IPS-15b (cell line): Measurements from ENCODE around the gene FSTL5.
"Not testable (repeated sequence)": the region's sequence is repeated elsewhere in the genome, so short reads cannot be mapped to it uniquely, and the experiment has no call there.

ENCODE experiments used
- H3K27me3 ChIP-seq: one replicate; pipeline ENCODE4 v1.6.1; 2013; ENCODE audit warnings: low read length; ENCODE audit not compliant: control insufficient read depth, insufficient read depth
- H3K36me3 ChIP-seq: one replicate; pipeline ENCODE4 v1.6.1; 2013; ENCODE audit warnings: low read length; ENCODE audit not compliant: control insufficient read depth, insufficient read depth
- H3K4me1 ChIP-seq: one replicate; pipeline ENCODE4 v1.6.1; 2013; ENCODE audit warnings: mild to moderate bottlenecking, low read length; ENCODE audit not compliant: control insufficient read depth, insufficient read depth
- H3K4me3 ChIP-seq: one replicate; pipeline ENCODE4 v1.5.1; 2013; ENCODE audit warnings: low read depth, low read length
- H3K9ac ChIP-seq: one replicate; pipeline ENCODE4 v1.6.1; 2013; ENCODE audit warnings: low read depth, mild to moderate bottlenecking, low read length
- H3K9me3 ChIP-seq: one replicate; pipeline ENCODE4 v1.6.1; 2013; ENCODE audit warnings: mild to moderate bottlenecking, low read length; ENCODE audit not compliant: control insufficient read depth, insufficient read depth

FSTL5 gene

GRCh38 chr4:162140051-162140683, 23.6 kb downstream of the FSTL5 start:
- H3K9ac ChIP-seq: no peak overlapping the region
- H3K27me3 ChIP-seq: no peaks in the 10 kb centered on the region
- no peaks in the 10 kb centered on the region for H3K9me3 ChIP-seq
- H3K36me3 ChIP-seq: no peaks in the 10 kb centered on the region
- no peaks in the 10 kb centered on the region for H3K4me1 ChIP-seq
- no peak overlapping the region for H3K4me3 ChIP-seq

GRCh38 chr4:162139412-162139811, 24.4 kb downstream of the FSTL5 start:
- Histone ChIP-seq H3K36me3 (no peaks in the 10 kb centered on the region), H3K4me1 (no peaks in the 10 kb centered on the region), H3K27me3 (no peaks in the 10 kb centered on the region), H3K9ac (no peak overlapping the region), H3K4me3 (no peak overlapping the region), H3K9me3 (no peaks in the 10 kb centered on the region)

GRCh38 chr4:162131256-162131655, 32.5 kb downstream of the FSTL5 start:
- Histone ChIP-seq H3K27me3 (no peaks in the 10 kb centered on the region), H3K4me1 (no peaks in the 10 kb centered on the region), H3K4me3 (no peak overlapping the region), H3K9ac (no peak overlapping the region), H3K9me3 (no peaks in the 10 kb centered on the region), H3K36me3 (no peaks in the 10 kb centered on the region)

- no peaks in the 10 kb centered on the region for H3K9me3 ChIP-seq
- H3K36me3 ChIP-seq: no peaks in the 10 kb centered on the region
- H3K4me1 ChIP-seq: peaks cover 6% of the 10 kb centered on the region
- H3K27me3 ChIP-seq: no peaks in the 10 kb centered on the region
- no peak overlapping the region for H3K9ac ChIP-seq
- H3K4me3 ChIP-seq: no peak overlapping the region
Observed at GRCh38 chr4:162126729-162127128, 37.1 kb downstream of the FSTL5 start.

- Histone ChIP-seq H3K9ac (no peak overlapping the region), H3K4me1 (peaks cover 10% of the 10 kb centered on the region), H3K27me3 (no peaks in the 10 kb centered on the region), H3K4me3 (peak overlapping the region; percentile 0), H3K9me3 (no peaks in the 10 kb centered on the region), H3K36me3 (no peaks in the 10 kb centered on the region)
Observed at GRCh38 chr4:162117051-162117450, 46.7 kb downstream of the FSTL5 start.

- Histone ChIP-seq H3K36me3 (no peaks in the 10 kb centered on the region), H3K9ac (no peak overlapping the region), H3K4me3 (no peak overlapping the region), H3K27me3 (no peaks in the 10 kb centered on the region), H3K9me3 (no peaks in the 10 kb centered on the region), H3K4me1 (peaks cover 10% of the 10 kb centered on the region)
Observed at GRCh38 chr4:162116095-162116779, 47.6 kb downstream of the FSTL5 start.

- Histone ChIP-seq H3K27me3 (no peaks in the 10 kb centered on the region), H3K9ac (no peak overlapping the region), H3K4me3 (no peak overlapping the region), H3K36me3 (no peaks in the 10 kb centered on the region), H3K4me1 (peaks cover 10% of the 10 kb centered on the region), H3K9me3 (no peaks in the 10 kb centered on the region)
Observed at GRCh38 chr4:162115333-162115732, 48.5 kb downstream of the FSTL5 start.

GRCh38 chr4:162111078-162111477, 52.7 kb downstream of the FSTL5 start:
- no peak overlapping the region for H3K4me3 ChIP-seq

GRCh38 chr4:162104459-162105124, 59.2 kb downstream of the FSTL5 start:
- Histone ChIP-seq H3K36me3 (no peaks in the 10 kb centered on the region), H3K27me3 (no peaks in the 10 kb centered on the region), H3K4me1 (peaks cover 28% of the 10 kb centered on the region), H3K9me3 (no peaks in the 10 kb centered on the region), H3K4me3 (no peak overlapping the region), H3K9ac (no peak overlapping the region)

More at GRCh38 chr4:162111078-162111477, 52.7 kb downstream of the FSTL5 start:
- Histone ChIP-seq H3K9ac (no peak overlapping the region), H3K4me1 (peaks cover 16% of the 10 kb centered on the region), H3K36me3 (no peaks in the 10 kb centered on the region), H3K9me3 (no peaks in the 10 kb centered on the region), H3K27me3 (no peaks in the 10 kb centered on the region)

- H3K27me3 ChIP-seq, H3K4me3 ChIP-seq, H3K9ac ChIP-seq, H3K9me3 ChIP-seq, H3K36me3 ChIP-seq: not testable (repeated sequence)
- H3K4me1 ChIP-seq: peaks cover 28% of the 10 kb centered on the region
Observed at GRCh38 chr4:162103908-162104307, 59.9 kb downstream of the FSTL5 start.

- Histone ChIP-seq H3K27me3 (no peaks in the 10 kb centered on the region), H3K4me1 (peaks cover 28% of the 10 kb centered on the region), H3K36me3 (no peaks in the 10 kb centered on the region), H3K9me3 (no peaks in the 10 kb centered on the region), H3K4me3 (no peak overlapping the region), H3K9ac (no peak overlapping the region)
Observed at GRCh38 chr4:162102713-162103112, 61.1 kb downstream of the FSTL5 start.

GRCh38 chr4:162101337-162101736, 62.5 kb downstream of the FSTL5 start:
- Histone ChIP-seq H3K4me3 (no peak overlapping the region), H3K27me3 (no peaks in the 10 kb centered on the region), H3K4me1 (peaks cover 23% of the 10 kb centered on the region), H3K9ac (no peak overlapping the region), H3K36me3 (no peaks in the 10 kb centered on the region), H3K9me3 (no peaks in the 10 kb centered on the region)
